CD4-positive, alpha-beta T cell treated with Interleukin-6 at 100 ng/mL for 8 hours (primary cell): ENCODE data around the gene KLHL2.
"Not testable (repeated sequence)": the region's sequence is repeated elsewhere in the genome, so short reads cannot be mapped to it uniquely, and the experiment has no call there.

Experiments used
- DNase-seq: peaks from one replicate; pipeline ENCODE4 v3.0.0-alpha.2; 2020; ENCODE audit warnings: mixed read lengths, low spot score

Gene KLHL2

GRCh38 chr4:165328708-165329107, 121.3 kb downstream of the KLHL2 start:
- no peak for DNase-seq

GRCh38 chr4:165330071-165330470, 122.7 kb downstream of the KLHL2 start:
- no peak for DNase-seq

- no peak for DNase-seq
These were observed 123.3 kb downstream of the KLHL2 start for GRCh38 chr4:165330666-165331065.

GRCh38 chr4:165331359-165331758, 124.0 kb downstream of the KLHL2 start:
- no peak for DNase-seq

GRCh38 chr4:165331823-165332222, 124.5 kb downstream of the KLHL2 start:
- no peak for DNase-seq

GRCh38 chr4:165332502-165332901, 125.1 kb downstream of the KLHL2 start:
- DNase-seq = no peak

- no peak for DNase-seq
These were observed 127.9 kb downstream of the KLHL2 start for GRCh38 chr4:165335163-165335703.

GRCh38 chr4:165336743-165337142, 129.4 kb downstream of the KLHL2 start:
- DNase-seq = no peak

GRCh38 chr4:165342340-165342739, 135.0 kb downstream of the KLHL2 start:
- not testable (repeated sequence) for DNase-seq

- DNase-seq = no peak
These were observed 136.2 kb downstream of the KLHL2 start for GRCh38 chr4:165343353-165344191.

- DNase-seq = no peak
These were observed 138.5 kb downstream of the KLHL2 start for GRCh38 chr4:165345666-165346417.

GRCh38 chr4:165347647-165348569, 140.5 kb downstream of the KLHL2 start:
- no peak for DNase-seq

- DNase-seq = no peak
These were observed 144.2 kb downstream of the KLHL2 start for GRCh38 chr4:165351359-165352130.

GRCh38 chr4:165355900-165356300, 148.5 kb downstream of the KLHL2 start:
- no peak for DNase-seq

GRCh38 chr4:165359506-165359905, 152.1 kb downstream of the KLHL2 start:
- DNase-seq = no peak

GRCh38 chr4:165360041-165360695, 152.8 kb downstream of the KLHL2 start:
- no peak for DNase-seq

- no peak for DNase-seq
These were observed 153.8 kb downstream of the KLHL2 start for GRCh38 chr4:165360985-165361670.

GRCh38 chr4:165361810-165362209, 154.4 kb downstream of the KLHL2 start:
- no peak for DNase-seq

GRCh38 chr4:165364452-165365080, 157.2 kb downstream of the KLHL2 start:
- DNase-seq = no peak
